HG02759 (cell line): ENCODE results near the gene SEMA6B.

Experiments used
- ATAC-seq: cut with Tn5 transposase; IDR thresholded peaks from one replicate; pipeline ENCODE4 v1.9.1; 2021; ENCODE audit warnings: mild to moderate bottlenecking, moderate library complexity; ENCODE audit not compliant: unreplicated experiment

Gene SEMA6B

GRCh38 chr19:4498694-4499093, 60.8 kb downstream of the SEMA6B start:
- ATAC-seq, result no peak

- ATAC-seq, result no peak
Observed at GRCh38 chr19:4497770-4498389, 61.6 kb downstream of the SEMA6B start.

- ATAC-seq, result no peak
Observed at GRCh38 chr19:4496304-4496703, 63.2 kb downstream of the SEMA6B start.

GRCh38 chr19:4495471-4495870, 64.0 kb downstream of the SEMA6B start:
- no peak for ATAC-seq

- ATAC-seq, result no peak
Observed at GRCh38 chr19:4494691-4495064, 64.8 kb downstream of the SEMA6B start.

- ATAC-seq, result no peak
Observed at GRCh38 chr19:4493929-4494690, 65.4 kb downstream of the SEMA6B start.

GRCh38 chr19:4493104-4493928, 66.2 kb downstream of the SEMA6B start:
- no peak for ATAC-seq
